Neuron (in vitro differentiated cells): ENCODE data around the gene PDLIM7.

Experiments
- H2AFZ ChIP-seq: one replicate; pipeline ENCODE4 v1.6.1; 2013; ENCODE audit warnings: low read depth, mild to moderate bottlenecking, inconsistent platforms, low read length, moderate library complexity
- H3K27me3 ChIP-seq: one replicate; pipeline ENCODE4 v1.6.1; 2013; ENCODE audit warnings: low read length; ENCODE audit not compliant: insufficient read depth
- H3K36me3 ChIP-seq: one replicate; pipeline ENCODE4 v1.6.1; 2013; ENCODE audit warnings: low read length; ENCODE audit not compliant: insufficient read depth
- H3K4me1 ChIP-seq: one replicate; pipeline ENCODE4 v1.6.1; 2013; ENCODE audit warnings: low read length; ENCODE audit not compliant: insufficient read depth
- H3K4me3 ChIP-seq: 2 replicates; pipeline ENCODE4 v1.5.1; 2013; ENCODE audit warnings: mild to moderate bottlenecking, low read length, moderate library complexity
- H3K9me3 ChIP-seq: one replicate; pipeline ENCODE4 v1.6.1; 2013; ENCODE audit warnings: low read length

The PDLIM7 gene

GRCh38 chr5:177468685-177469628 lies 28.4 kb downstream of the PDLIM7 start:
- Histone ChIP-seq H3K27me3 (no peaks in the 10 kb centered on the region), H3K4me3 (no peak overlapping the region), H3K9me3 (peaks cover 10% of the 10 kb centered on the region), H2AFZ (no peak overlapping the region), H3K4me1 (peaks cover 44% of the 10 kb centered on the region), H3K36me3 (peaks cover 53% of the 10 kb centered on the region)

DNA sequence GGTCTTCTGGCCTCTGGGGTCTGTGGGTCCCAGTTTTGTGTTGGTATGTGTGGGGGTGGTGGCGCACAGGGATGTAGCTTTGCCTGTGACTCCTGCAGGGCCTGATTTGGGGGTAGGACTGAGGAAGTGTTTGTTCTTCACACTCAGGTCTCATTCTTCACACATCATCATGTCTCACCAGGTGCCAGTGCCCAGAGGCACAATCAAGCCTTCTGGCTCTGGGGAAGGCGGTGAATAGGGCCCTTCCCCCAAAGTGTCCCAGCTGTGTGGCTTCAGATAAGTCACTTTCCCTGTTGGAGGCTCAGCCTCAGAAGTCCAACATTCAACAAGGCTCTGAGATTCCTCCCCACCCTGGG lies 29.1 kb downstream of the PDLIM7 start:
- Histone ChIP-seq H3K27me3 (no peaks in the 10 kb centered on the region), H3K4me3 (no peak overlapping the region), H2AFZ (no peak overlapping the region), H3K9me3 (peaks cover 10% of the 10 kb centered on the region), H3K36me3 (peaks cover 59% of the 10 kb centered on the region), H3K4me1 (peaks cover 42% of the 10 kb centered on the region)

DNA sequence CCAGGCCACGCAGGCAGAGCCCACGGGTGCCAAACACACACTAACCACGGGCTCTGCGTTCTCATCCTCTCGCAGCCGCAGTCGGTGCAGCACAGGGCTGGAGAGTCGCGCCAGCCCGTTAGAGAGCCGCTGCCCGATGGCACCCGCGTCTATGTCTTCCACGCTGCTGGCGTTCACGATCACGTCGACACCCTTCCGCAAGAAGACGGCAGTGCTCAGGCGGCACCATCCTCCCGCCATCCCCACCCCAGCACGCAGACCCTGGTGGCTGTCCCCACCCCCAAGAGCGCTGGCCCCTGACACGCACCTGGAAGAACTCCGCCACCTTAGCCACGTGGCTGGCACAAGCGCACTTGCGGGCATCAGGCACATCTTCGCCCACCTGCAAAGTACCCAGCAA lies 30.0 kb downstream of the PDLIM7 start:
- Histone ChIP-seq H3K27me3 (no peaks in the 10 kb centered on the region), H3K4me3 (no peak overlapping the region), H3K9me3 (peaks cover 10% of the 10 kb centered on the region), H2AFZ (no peak overlapping the region), H3K4me1 (peaks cover 42% of the 10 kb centered on the region), H3K36me3 (peaks cover 65% of the 10 kb centered on the region)

DNA sequence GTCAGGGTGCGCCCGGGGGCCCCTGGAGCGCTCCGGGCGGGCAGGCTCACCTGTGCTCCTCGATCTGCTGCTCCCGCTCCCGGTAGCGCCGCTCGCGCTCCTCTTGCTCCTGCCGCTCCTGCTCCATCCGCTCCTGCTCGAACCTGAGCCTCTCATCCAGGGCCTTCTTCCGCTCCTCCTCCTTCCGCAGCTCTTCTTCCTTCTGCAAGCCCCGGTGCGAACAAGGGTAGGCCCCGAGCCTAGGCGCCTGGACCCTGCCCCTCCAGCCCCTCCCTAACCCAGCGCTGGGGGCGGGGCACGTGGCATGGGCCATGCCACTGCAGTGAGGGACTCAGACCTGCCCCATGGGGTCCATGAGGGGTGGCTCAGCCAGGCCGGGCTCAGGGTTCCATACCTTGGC lies 30.5 kb downstream of the PDLIM7 start:
- Histone ChIP-seq H2AFZ (no peak overlapping the region), H3K9me3 (peaks cover 10% of the 10 kb centered on the region), H3K36me3 (peaks cover 64% of the 10 kb centered on the region), H3K4me3 (no peak overlapping the region), H3K27me3 (no peaks in the 10 kb centered on the region), H3K4me1 (peaks cover 38% of the 10 kb centered on the region)

- Histone ChIP-seq H3K4me3 (no peak overlapping the region), H2AFZ (no peak overlapping the region), H3K36me3 (peaks cover 64% of the 10 kb centered on the region), H3K4me1 (peaks cover 27% of the 10 kb centered on the region), H3K9me3 (peaks cover 10% of the 10 kb centered on the region), H3K27me3 (no peaks in the 10 kb centered on the region)
Observed at GRCh38 chr5:177465044-177465443, 32.4 kb downstream of the PDLIM7 start.

DNA sequence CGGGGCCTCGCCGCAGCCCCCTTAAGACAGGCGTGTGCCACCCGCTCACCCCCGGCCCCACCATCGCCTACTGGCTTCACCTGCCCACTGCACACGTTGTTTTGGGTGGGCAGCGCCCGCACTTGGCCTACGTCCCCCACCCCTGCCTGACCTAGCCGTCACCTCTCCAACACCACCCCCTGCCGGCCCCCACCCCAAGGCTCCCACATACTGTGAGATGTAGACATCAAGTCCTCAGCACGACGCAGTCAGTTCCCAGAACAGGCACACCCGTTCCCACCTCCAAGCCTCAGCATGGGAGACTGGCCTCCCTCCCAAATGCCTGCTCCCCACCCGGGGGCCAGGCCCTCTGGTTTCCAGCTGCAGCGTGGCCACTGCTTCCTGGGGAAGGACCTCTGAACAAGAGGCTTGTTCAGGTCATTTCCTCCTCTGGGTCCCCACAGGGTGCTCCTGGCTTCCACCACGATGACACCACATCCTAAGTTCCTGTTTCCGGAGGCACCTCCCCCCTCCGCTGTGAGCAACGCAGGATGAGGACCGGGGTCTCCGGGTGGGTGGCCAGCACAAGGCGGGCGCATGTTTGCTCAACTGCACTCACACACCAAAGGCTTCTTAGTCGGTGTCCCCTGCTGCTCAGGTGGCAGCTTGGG lies 35.3 kb downstream of the PDLIM7 start:
- Histone ChIP-seq H2AFZ (no peak overlapping the region), H3K4me1 (peaks cover 34% of the 10 kb centered on the region), H3K27me3 (no peaks in the 10 kb centered on the region), H3K4me3 (no peak overlapping the region), H3K36me3 (peaks cover 71% of the 10 kb centered on the region), H3K9me3 (peaks cover 10% of the 10 kb centered on the region)

DNA sequence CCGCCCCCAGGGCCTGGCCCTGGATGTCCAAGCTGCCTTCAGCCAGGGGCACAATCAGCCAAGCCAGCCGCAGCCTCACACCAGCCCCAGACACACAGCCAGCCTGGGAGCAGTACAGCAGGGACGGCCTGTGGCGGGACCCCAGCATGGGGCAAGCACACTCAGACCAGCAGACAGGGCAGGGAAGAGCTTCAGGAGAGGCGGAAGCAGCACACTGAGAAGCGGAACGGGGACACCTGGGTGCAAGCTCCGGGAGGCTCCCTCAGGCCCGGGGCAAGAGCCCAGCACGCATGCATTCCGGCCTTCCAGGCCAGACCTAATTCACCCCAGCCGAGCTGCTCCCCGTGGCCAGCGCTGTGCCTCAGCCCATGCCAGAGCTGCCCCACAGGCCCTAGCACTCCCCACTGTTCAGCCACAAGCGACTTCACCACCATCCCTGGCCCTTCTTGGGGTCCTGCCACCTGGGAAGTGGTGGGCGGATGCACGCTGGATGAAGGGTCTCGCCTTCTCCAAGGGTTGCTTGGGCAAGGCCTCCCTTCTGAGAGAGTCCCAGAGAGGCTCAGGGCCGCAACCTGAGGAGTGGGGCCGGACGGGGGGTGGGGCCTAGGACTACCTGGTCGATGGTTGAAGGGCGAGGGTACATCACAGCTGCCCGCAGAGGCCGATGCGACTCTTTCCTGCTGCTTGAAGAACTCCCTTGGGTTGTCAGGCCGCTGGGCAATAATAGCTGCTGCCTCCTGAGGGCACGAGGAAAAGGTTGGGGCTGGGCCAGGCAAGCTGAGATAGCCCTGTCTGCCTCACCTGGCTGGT lies 37.4 kb downstream of the PDLIM7 start:
- Histone ChIP-seq H3K9me3 (no peaks in the 10 kb centered on the region), H2AFZ (no peak overlapping the region), H3K36me3 (peaks cover 67% of the 10 kb centered on the region), H3K4me3 (no peak overlapping the region), H3K4me1 (peaks cover 42% of the 10 kb centered on the region), H3K27me3 (no peaks in the 10 kb centered on the region)

GRCh38 chr5:177459357-177459756 lies 38.0 kb downstream of the PDLIM7 start:
- Histone ChIP-seq H3K4me3 (no peak overlapping the region), H3K9me3 (no peaks in the 10 kb centered on the region), H2AFZ (no peak overlapping the region), H3K36me3 (peaks cover 67% of the 10 kb centered on the region), H3K27me3 (no peaks in the 10 kb centered on the region), H3K4me1 (peaks cover 42% of the 10 kb centered on the region)

- Histone ChIP-seq H3K27me3 (no peaks in the 10 kb centered on the region), H2AFZ (no peak overlapping the region), H3K4me1 (peaks cover 42% of the 10 kb centered on the region), H3K9me3 (no peaks in the 10 kb centered on the region), H3K4me3 (no peak overlapping the region), H3K36me3 (peaks cover 68% of the 10 kb centered on the region)
Observed at GRCh38 chr5:177458912-177459350, 38.5 kb downstream of the PDLIM7 start.

DNA sequence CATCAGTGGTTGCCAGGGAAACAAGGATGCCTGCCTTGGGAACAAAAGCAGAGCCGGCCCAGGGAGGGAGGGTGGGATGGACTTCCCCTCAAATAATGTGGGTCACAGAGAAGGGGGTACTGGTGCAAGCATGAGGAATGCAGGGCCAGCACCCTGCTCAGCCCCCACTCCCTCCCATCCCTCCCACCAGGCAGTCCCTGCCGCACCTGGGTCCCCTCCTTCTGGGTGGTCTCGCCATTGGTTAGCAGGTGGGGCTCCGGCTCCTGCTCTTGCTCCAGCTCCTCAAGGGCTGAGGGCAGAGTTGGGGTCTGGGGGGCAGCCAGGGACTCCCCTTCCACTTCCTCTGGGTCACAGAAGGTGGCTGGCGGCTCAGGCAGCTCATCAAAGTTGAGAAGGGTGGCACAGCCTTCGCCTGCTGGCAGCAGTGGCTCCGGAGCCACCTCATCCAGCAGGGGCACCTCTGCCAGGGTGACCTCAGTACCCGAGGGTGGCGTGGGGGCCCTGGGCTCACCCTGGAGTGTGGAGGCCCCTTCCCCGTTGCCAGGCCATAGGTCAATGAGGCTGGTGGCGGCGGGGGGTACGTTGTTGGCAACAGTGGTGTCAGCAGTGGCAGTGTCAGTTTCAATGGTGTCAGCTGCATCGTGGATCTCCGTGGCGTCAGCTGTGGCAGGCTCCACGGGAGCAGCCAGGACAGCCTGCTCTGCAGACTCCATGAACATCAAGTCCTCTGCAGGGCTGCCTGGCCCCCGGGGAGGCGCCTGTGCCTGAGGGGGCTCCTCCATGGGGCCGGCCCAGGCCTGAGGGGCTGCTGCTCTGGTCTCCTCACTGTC lies 39.3 kb downstream of the PDLIM7 start:
- Histone ChIP-seq H3K4me1 (peaks cover 42% of the 10 kb centered on the region), H3K4me3 (no peak overlapping the region), H2AFZ (no peak overlapping the region), H3K36me3 (peaks cover 68% of the 10 kb centered on the region), H3K9me3 (no peaks in the 10 kb centered on the region), H3K27me3 (no peaks in the 10 kb centered on the region)

DNA sequence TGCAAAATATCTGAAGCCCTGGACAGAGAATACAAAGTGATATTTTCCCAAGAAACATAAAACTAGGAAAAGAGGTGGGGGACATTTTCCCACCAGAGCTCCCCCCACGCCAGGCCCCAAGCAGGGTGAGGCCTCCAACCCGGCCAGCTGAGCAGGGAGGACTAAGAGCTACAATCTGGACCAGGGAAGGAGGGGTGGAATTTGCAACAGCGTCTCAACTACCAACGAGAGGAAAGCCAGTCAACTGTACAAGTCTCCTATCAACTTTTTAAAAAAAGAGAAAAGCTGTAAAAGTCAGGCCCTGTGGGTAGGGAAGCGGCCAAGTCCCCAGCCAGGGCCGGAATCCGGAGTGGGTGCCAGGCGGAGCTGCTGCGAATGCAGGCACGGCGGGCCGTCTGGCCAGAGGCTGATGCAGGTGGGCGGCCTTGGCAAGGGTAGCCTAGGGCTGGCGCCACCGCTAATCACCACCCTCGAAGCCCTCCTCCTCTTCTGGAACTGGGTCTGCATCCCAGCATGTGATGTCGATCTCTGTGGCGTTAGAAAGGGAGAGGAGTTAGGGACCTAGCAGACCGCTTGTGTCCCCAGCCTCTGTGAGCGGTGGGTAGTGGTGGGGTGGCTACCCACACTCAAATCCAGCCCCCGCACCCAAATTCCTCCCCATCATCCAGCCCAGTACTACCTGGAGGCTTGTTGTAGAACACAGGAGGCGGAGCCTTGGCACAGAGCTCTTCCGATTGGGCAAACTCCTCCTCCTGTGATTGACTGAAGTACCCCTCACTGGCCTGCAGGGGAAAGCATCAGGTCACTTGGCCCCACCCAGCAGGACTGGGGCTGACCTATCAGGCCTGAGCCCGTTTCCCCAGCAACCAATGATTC lies 40.2 kb downstream of the PDLIM7 start:
- H3K4me1 ChIP-seq, result peaks cover 44% of the 10 kb centered on the region
- no peak overlapping the region for H2AFZ ChIP-seq
- peaks cover 68% of the 10 kb centered on the region for H3K36me3 ChIP-seq
- no peak overlapping the region for H3K4me3 ChIP-seq
- H3K27me3 ChIP-seq, result no peaks in the 10 kb centered on the region
- no peaks in the 10 kb centered on the region for H3K9me3 ChIP-seq

- Histone ChIP-seq H2AFZ (no peak overlapping the region), H3K36me3 (peaks cover 66% of the 10 kb centered on the region), H3K4me1 (peaks cover 44% of the 10 kb centered on the region), H3K9me3 (no peaks in the 10 kb centered on the region), H3K27me3 (no peaks in the 10 kb centered on the region), H3K4me3 (no peak overlapping the region)
Observed at GRCh38 chr5:177456591-177456964, 40.8 kb downstream of the PDLIM7 start.
